NCI-H510A treated with DMSO at 0.1 percent for 48 hours (cell line): Measurements from ENCODE around the gene RAB40B.
"Not testable (repeated sequence)": the region's sequence is repeated elsewhere in the genome, so short reads cannot be mapped to it uniquely, and the experiment has no call there.

Experiments used
- DNase-seq: peaks from one replicate; lab custom pipeline; 2025; lab: John Stamatoyannopoulos, UW

Gene RAB40B

GRCh38 chr17:82698065-82698973 is at the start of gene RAB40B:
Gene RAB40B (minus strand): TSS chr17:82698698. CDS start chr17:82698596, 102 bp downstream.
- peak; percentile 90 for DNase-seq

- no peak for DNase-seq
Measured at GRCh38 chr17:82745524-82745923, 47.0 kb upstream of the RAB40B start.

- not testable (repeated sequence) for DNase-seq
Measured at GRCh38 chr17:82744736-82745135, 46.2 kb upstream of the RAB40B start.

GRCh38 chr17:82743344-82744219 is 45.1 kb upstream of the RAB40B start:
- DNase-seq: no peak

GRCh38 chr17:82740906-82741759 is 42.6 kb upstream of the RAB40B start:
- DNase-seq: no peak

GRCh38 chr17:82737967-82738877 is 39.7 kb upstream of the RAB40B start:
- DNase-seq: no peak

GRCh38 chr17:82736511-82737185 is 38.1 kb upstream of the RAB40B start:
- DNase-seq: no peak

GRCh38 chr17:82734987-82735866 is 36.7 kb upstream of the RAB40B start, which contains the start of gene FN3K:
Gene FN3K (plus strand): TSS chr17:82735615. CDS start chr17:82735637, 22 bp downstream.
- DNase-seq: peak; percentile 32

- DNase-seq: no peak
Measured at GRCh38 chr17:82732118-82732743, 33.7 kb upstream of the RAB40B start.

GRCh38 chr17:82729479-82730260 is 31.2 kb upstream of the RAB40B start:
- DNase-seq: no peak

GRCh38 chr17:82726427-82726826 is 27.9 kb upstream of the RAB40B start:
- DNase-seq: no peak

GRCh38 chr17:82723169-82723807 is 24.8 kb upstream of the RAB40B start:
- no peak for DNase-seq

- DNase-seq: no peak
Measured at GRCh38 chr17:82722341-82723013, 24.0 kb upstream of the RAB40B start.

GRCh38 chr17:82720204-82720603 is 21.7 kb upstream of the RAB40B start:
- no peak for DNase-seq

- DNase-seq: no peak
Measured at GRCh38 chr17:82718986-82719685, 20.6 kb upstream of the RAB40B start.
